Smooth muscle cell of bladder (primary cell): ENCODE measurements around the gene ERCC4. TPM values are rescaled to one million over a fixed set of nuclear protein-coding genes. Genes with fewer than 3 reads are reported as not detected.

ENCODE experiments used
- total RNA-seq: library from RNA; depleted of rRNA; stranded (reverse); fragments of >200 nt; gene quantifications from 2 replicates; pipeline ENCODE4 v1.2.3, GENCODE V29; 2014

Gene ERCC4
- total RNA-seq, result 7.4 and 9.9 TPM in 2 replicates

DNA sequence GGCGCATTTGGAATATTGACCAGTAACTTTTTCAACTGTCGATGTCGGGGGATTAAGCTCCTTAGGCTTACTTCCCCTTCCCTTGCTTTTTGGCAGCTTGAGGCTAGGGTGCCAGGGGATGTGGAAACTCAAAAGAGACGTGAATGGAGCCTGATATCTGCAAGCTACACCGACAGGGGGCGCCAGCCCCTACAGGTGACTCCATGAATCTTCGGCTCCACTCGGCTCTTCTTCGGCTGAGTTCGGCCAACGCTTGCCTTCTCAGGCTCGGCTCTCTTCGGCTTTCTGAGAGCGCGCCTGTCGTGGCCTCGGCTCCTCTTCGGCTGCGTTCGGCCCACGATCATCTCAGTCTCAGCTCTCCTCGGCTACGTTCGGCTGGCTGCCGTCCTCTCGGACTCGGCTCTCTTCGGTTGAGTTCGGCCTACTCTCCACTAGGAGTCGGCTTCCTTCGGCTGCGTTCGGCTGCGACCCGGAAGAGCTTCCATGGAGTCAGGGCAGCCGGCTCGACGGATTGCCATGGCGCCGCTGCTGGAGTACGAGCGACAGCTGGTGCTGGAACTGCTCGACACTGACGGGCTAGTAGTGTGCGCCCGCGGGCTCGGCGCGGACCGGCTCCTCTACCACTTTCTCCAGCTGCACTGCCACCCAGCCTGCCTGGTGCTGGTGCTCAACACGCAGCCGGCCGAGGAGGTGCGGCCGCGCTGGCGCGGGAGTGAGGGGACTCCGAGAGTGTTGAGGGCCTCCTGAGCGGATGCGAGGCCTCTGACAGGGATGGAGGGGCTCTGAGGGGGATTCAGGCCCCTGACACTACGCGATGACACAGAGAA lies at the start of gene ERCC4:
Gene ERCC4 (plus strand): TSS at position 472 of the 827 bp plus-strand sequence. CDS start 12 bp downstream, at position 484.

Other genes starting within 250 kb of the ERCC4 start
- gene MRTFB, start 151.2 kb downstream of the ERCC4 start, total RNA-seq, result 3.0 and 3.3 TPM in 2 replicates